Ishikawa (cell line): ENCODE results near the gene C2orf81.

Experiments
- CEBPB ChIP-seq: IDR thresholded peaks from 2 replicates; pipeline ENCODE4 v1.6.1; 2012
- CREB1 ChIP-seq: IDR thresholded peaks from 2 replicates; pipeline ENCODE4 v1.6.1; 2012; ENCODE audit warnings: low read depth
- EGR1 ChIP-seq: IDR thresholded peaks from 2 replicates; pipeline ENCODE4 v1.6.1; 2012
- EP300 ChIP-seq: IDR thresholded peaks from 2 replicates; pipeline ENCODE4 v1.6.1; 2012; ENCODE audit warnings: borderline replicate concordance
- FOXM1 ChIP-seq: IDR thresholded peaks from 2 replicates; pipeline ENCODE4 v1.6.1; 2012; ENCODE audit warnings: low read depth, borderline replicate concordance
- NFIC ChIP-seq: IDR thresholded peaks from 2 replicates; pipeline ENCODE4 v1.6.1; 2012
- RAD21 ChIP-seq: IDR thresholded peaks from 2 replicates; pipeline ENCODE4 v1.6.1; 2012; ENCODE audit warnings: low read depth
- TAF1 ChIP-seq: IDR thresholded peaks from 2 replicates; pipeline ENCODE4 v1.6.1; 2012; ENCODE audit warnings: low read depth, mild to moderate bottlenecking
- TCF12 ChIP-seq: IDR thresholded peaks from 2 replicates; pipeline ENCODE4 v1.6.1; 2012; ENCODE audit warnings: low read depth
- TEAD4 ChIP-seq: IDR thresholded peaks from 2 replicates; pipeline ENCODE4 v1.6.1; 2012
- YY1 ChIP-seq: IDR thresholded peaks from 2 replicates; pipeline ENCODE4 v1.6.1; 2012; ENCODE audit warnings: low read depth
- ZBTB7A ChIP-seq: IDR thresholded peaks from 2 replicates; pipeline ENCODE4 v1.6.1; 2012; ENCODE audit warnings: low read depth
- TF ChIP-seq, protein P1 (sequence below): IDR thresholded peaks from 2 replicates; pipeline ENCODE4 v1.6.1; 2012
- TF ChIP-seq, protein P2 (sequence below): IDR thresholded peaks from 2 replicates; pipeline ENCODE4 v1.6.1; 2012; ENCODE audit warnings: low read depth, mild to moderate bottlenecking
- TF ChIP-seq, protein P3 (sequence below): IDR thresholded peaks from 2 replicates; pipeline ENCODE4 v1.6.1; 2012

The C2orf81 gene

DNA sequence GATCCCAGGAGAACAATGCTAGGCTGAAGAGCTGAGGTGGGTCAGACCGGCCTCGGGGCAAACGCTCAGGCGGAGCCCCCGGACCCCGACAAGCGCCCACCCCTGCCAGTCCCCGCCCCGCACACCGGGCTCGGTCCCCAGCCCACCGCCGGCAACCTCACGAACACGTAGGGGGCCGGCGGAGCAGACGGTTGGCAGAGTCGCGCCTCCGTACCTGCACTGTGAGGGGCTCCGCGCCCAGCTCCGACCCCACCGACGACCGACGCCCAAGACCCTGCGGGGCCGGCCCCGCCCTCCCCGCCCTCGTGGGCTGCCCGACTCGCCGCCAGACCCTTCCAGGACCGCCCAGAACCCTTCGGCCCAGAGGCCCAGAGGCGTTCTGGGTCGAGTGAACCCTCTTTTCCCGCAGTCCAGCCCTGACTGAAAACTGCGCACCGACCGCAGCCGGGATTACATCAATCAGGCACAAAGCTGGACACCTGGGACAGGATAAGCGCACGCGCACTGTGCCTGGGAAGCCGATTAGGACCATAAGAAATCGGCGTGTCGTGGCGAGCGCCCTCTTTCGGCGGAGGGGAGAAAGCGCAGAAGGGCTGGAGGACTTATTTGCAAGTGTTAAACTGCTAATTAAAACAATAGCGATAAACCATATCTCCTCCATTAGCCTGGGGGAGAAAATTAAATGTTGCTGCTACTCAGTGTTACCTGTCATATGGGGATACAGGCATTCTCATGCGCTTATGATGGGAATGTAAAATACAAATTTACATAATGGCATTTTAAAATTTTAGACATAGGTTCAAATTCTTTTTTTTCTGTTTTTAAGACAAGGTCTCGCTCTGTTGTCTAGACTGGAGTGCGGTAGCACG lies 29.6 kb downstream of the C2orf81 start:
- TF ChIP-seq NFIC (no peak), RAD21 (peak; percentile 34; the same call in 1 of the 2 replicates), EP300 (no peak), TEAD4 (no peak), EGR1 (no peak; the same call in 1 of the 2 replicates), CEBPB (no peak), CREB1 (no peak), ZBTB7A (peak; percentile 99), TCF12 (no peak), FOXM1 (no peak), YY1 (no peak; the same call in 1 of the 2 replicates), TAF1 (peak; percentile 67; the same call in 1 of the 2 replicates)
- TF ChIP-seq, protein P1, sequence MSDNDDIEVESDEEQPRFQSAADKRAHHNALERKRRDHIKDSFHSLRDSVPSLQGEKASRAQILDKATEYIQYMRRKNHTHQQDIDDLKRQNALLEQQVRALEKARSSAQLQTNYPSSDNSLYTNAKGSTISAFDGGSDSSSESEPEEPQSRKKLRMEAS: peak; percentile 78
- TF ChIP-seq, protein P2, sequence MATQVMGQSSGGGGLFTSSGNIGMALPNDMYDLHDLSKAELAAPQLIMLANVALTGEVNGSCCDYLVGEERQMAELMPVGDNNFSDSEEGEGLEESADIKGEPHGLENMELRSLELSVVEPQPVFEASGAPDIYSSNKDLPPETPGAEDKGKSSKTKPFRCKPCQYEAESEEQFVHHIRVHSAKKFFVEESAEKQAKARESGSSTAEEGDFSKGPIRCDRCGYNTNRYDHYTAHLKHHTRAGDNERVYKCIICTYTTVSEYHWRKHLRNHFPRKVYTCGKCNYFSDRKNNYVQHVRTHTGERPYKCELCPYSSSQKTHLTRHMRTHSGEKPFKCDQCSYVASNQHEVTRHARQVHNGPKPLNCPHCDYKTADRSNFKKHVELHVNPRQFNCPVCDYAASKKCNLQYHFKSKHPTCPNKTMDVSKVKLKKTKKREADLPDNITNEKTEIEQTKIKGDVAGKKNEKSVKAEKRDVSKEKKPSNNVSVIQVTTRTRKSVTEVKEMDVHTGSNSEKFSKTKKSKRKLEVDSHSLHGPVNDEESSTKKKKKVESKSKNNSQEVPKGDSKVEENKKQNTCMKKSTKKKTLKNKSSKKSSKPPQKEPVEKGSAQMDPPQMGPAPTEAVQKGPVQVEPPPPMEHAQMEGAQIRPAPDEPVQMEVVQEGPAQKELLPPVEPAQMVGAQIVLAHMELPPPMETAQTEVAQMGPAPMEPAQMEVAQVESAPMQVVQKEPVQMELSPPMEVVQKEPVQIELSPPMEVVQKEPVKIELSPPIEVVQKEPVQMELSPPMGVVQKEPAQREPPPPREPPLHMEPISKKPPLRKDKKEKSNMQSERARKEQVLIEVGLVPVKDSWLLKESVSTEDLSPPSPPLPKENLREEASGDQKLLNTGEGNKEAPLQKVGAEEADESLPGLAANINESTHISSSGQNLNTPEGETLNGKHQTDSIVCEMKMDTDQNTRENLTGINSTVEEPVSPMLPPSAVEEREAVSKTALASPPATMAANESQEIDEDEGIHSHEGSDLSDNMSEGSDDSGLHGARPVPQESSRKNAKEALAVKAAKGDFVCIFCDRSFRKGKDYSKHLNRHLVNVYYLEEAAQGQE: no peak
- TF ChIP-seq, protein P3, sequence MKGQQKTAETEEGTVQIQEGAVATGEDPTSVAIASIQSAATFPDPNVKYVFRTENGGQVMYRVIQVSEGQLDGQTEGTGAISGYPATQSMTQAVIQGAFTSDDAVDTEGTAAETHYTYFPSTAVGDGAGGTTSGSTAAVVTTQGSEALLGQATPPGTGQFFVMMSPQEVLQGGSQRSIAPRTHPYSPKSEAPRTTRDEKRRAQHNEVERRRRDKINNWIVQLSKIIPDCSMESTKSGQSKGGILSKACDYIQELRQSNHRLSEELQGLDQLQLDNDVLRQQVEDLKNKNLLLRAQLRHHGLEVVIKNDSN: no peak

DNA sequence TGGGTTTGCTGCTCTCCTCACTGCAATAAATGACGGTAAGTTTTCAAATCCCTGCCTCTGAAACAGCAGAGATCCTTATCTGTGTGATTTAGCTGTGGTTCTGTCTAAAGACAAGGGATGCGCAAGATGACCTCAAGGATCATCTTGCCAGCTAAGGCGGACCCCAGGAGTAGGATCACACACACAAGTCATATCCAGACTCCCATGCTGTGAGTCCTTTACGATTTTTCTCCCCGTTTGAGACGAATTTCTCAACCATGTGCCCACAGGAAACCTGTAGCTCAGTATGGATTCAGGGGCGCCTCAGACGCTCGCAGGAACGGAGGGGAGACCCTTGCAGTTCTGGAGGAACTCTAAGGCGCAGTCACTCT lies 30.2 kb downstream of the C2orf81 start:
- no peak for TF ChIP-seq ZBTB7A
- TF ChIP-seq TAF1: no peak
- TF ChIP-seq, protein P1: no peak

DNA sequence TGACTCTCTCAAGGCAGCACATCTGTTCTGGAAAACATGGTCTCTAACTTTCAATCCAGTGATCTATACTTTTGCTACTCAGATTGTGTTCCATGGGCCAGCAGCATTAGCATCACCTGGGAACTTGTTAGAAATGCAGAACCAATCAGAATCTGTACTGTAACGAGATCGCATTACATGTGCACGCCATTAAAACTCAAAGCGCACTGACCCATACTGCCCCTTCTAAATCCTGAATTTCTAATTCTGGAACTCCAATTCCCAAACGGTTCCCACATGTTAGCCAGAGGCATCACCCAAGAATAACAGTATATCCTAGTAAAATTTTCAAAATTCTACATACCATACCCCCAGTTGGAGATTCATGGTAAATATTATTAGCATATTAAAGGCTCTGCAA lies 30.8 kb downstream of the C2orf81 start:
- TF ChIP-seq EP300: no peak
- TF ChIP-seq CREB1: no peak
- TF ChIP-seq RAD21: no peak
- no peak for TF ChIP-seq EGR1
- no peak for TF ChIP-seq YY1
- TF ChIP-seq, protein P1: no peak
- no peak for TF ChIP-seq TEAD4
- no peak for TF ChIP-seq ZBTB7A
- TF ChIP-seq TAF1: no peak
- no peak for TF ChIP-seq TCF12
- no peak for TF ChIP-seq CEBPB
- no peak for TF ChIP-seq FOXM1
- TF ChIP-seq, protein P2: no peak
- no peak for TF ChIP-seq NFIC
- TF ChIP-seq, protein P3: no peak

DNA sequence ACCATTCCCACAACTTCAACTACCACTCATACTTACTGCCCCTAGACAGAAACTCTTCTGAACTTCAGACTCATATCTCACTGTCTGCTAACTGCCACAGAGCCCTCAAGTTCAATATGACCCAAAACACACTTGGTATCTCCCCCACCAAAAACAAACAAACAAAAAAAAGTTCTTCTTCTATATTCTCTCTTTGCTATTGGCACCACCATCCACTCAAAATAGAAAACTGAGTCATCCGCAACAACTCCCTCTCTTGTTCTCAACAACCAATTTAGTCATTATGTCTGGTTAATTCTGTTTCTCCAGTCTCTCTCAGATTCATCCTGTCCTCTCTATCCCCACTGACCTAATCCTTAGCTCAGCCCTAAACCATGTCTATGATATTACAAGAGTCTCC lies 34.1 kb downstream of the C2orf81 start:
- no peak for TF ChIP-seq NFIC
- TF ChIP-seq TAF1: no peak
- TF ChIP-seq, protein P3: no peak
- no peak for TF ChIP-seq TCF12
- no peak for TF ChIP-seq CEBPB

DNA sequence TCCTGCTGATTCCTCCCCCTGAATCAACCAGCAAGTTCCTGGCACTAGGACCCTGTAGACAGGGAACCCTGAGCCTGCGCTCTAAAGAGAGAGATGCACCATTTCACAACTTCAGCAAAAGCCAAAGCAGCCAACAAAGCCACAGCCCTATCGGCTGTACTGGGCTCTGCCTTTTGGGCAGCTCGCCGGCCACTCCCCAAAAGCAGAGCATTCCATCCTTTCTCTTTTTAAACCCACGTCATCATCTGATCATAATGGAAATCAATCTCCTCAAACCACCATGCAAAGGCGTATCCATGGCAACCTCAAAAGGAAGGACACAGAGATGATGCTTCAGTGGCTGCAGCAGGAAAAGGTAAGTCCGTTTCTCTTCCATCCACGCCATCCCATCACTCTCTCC lies 36.0 kb downstream of the C2orf81 start:
- TF ChIP-seq TEAD4: no peak
- no peak for TF ChIP-seq TCF12
- TF ChIP-seq ZBTB7A: no peak
- no peak for TF ChIP-seq CEBPB
- TF ChIP-seq EP300: no peak
- TF ChIP-seq, protein P3: no peak
- TF ChIP-seq, protein P1: no peak
- no peak for TF ChIP-seq YY1
- TF ChIP-seq NFIC: no peak
- no peak for TF ChIP-seq FOXM1
- TF ChIP-seq CREB1: no peak
- no peak for TF ChIP-seq TAF1
- TF ChIP-seq EGR1: no peak
- TF ChIP-seq RAD21: no peak
- TF ChIP-seq, protein P2: no peak
